KBM-7 (cell line): Measurements from ENCODE around the gene LHB.
"Not testable (repeated sequence)": the region's sequence is repeated elsewhere in the genome, so short reads cannot be mapped to it uniquely, and the experiment has no call there.

Experiments
- DNase-seq: peaks from one replicate; pipeline ENCODE4 v3.0.0-alpha.2; 2015
- in situ Hi-C: fragments of 300-500 bp; cut with MboI; formaldehyde crosslinking; loops from 2 replicates; pipeline ENCODE4 v1.14.3; 2020; ENCODE audit warnings: low sequenced_read_pairs, low pct_unique_long_range_greater_than_20kb, mixed read lengths

The LHB gene

DNA sequence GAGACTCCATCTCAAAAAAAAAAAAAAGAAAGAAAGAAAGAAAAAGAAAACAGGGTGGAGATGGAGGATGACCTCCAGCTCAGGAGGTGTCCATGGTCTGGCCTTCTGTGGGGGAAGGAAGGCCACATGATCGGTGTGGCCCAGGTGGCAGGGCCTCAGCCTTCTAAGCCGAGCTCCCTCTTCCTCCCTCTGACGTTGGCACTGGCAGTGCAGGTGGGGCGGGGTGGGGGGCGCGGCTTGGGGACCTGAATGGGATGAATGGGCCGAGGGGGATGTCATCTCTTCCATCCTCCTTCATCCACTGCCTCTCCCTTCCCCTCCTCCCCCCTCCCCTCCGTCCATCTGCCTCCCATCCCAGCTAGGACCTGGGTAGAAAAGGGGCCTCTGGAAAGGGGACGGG lies 22.8 kb upstream of the LHB start:
- DNase-seq, in situ Hi-C loops: not testable (repeated sequence)

DNA sequence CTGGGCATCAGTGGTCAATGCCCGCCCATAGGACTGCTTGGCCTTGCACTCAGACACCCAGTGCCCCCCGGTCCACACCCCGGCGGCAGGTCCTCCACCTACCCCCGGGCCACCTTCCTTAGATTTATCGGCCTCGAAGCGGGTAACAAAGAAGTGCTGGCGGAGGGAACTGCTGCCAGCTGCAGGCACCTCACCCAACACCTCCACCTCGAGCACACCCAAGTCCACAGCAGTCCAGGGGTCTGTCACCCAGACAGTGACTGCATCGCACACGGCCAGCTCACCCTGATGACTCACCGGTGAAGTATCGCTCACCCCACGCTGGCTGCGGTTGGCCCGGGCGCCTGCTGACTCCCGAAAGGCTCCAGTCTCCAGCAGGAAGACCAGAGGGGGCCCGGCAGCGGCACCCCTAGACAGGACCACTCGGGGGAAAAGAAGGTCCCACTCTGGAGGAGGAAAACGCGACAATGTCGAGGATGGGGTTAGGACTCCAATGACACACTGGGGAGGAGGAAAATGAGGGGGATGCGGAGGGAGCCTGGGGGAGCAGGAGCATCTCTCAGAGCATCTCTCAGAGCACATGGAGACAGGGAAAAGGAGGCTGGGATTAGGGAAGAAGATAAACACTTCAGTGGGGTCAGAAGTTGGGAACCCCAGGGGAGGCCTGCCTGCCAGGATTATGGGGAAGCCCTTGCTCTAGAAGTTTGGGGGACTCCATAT lies 21.8 kb upstream of the LHB start:
- in situ Hi-C loops, DNase-seq: not testable (repeated sequence)

DNA sequence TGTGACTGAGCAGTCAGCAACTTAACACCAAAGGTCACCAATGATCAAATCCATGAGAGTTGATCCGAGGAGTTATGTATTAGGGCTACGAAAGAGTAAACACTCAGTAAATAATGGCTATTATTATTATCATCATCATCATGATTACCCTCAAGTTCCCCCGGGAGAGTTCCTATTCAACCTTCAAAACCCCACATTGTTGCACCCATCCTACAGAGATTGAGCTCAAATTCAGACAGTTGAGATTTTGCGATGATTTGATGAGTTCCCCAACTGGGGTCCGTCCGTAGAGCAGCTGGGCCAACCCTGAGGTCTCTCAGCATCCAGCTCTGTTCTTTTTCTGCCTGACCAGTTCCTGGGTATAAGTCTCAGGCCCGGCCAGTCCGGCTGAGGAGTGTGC lies 21.2 kb upstream of the LHB start:
- in situ Hi-C loops, DNase-seq: not testable (repeated sequence)

DNA sequence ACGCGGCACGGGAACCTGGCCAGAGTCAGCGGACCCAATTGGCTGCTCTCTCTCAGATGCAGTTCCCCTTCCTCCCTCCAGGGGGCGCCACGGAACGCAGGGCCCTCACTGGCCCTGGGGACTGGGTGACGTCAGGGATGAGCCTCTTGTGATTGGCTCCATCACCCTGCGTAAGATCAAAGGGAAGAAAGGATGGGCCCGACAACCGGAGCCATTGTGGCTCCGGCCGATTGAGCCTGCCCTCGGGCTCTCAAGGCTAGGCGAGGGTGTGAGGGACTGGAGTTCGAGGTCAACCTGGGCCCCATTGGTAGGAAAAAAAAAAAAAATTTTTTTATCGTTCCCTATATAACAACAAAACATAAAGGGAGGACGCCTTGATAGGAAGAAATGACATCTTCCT lies 19.9 kb upstream of the LHB start, which contains the start of gene CGB1:
Gene CGB1 (minus strand): TSS at position 81 of the 400 bp plus-strand sequence. CDS start 184 bp downstream, outside the sequence.
- in situ Hi-C loops, result not testable (repeated sequence)
- DNase-seq, result peak; percentile 37

DNA sequence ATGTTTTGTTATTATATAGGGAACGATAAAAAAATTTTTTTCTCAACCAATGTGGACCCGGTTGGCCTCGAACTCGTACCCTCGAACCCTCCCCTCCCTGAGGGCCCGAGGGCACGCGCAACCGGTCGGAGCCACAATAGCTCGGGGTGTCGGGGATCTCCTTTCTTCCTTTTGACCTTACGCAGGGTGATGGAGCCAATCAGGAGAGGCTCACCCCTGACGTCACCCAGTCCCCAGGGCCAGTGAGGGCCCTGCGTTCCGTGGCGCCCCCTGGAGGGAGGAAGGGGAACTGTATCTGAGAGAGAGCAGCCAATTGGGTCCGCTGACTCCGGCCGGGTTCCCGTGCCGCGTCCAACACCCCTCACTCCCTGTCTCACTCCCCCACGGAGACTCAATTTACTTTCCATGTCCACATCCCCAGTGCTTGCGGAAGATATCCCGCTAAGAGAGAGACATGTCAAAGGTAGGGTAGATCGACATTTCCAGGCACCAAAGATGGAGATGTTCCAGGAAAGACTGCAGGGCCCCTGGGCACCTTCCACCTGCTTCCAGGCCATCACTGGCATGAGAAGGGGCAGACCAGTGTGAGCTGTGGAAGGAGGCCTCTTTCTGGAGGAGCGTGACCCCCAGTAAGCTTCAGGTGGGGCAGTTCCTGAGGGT lies 14.9 kb upstream of the LHB start, which contains the start of gene CGB2:
Gene CGB2 (plus strand): TSS at position 249 of the 660 bp plus-strand sequence. CDS start 206 bp downstream, at position 455.
- in situ Hi-C loops, DNase-seq: not testable (repeated sequence)

DNA sequence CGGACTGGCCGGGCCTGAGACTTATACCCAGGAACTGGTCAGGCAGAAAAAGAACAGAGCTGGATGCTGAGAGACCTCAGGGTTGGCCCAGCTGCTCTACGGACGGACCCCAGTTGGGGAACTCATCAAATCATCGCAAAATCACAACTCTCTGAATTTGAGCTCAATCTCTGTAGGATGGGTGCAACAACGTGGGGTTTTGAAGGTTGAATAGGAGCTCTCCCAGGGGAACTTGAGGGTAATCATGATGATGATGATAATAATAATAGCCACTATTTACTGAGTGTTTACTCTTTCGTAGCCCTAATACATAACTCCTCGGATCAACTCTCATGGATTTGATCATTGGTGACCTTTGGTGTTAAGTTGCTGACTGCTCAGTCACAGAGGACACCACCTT lies 13.4 kb upstream of the LHB start:
- in situ Hi-C loops, DNase-seq: not testable (repeated sequence)

DNA sequence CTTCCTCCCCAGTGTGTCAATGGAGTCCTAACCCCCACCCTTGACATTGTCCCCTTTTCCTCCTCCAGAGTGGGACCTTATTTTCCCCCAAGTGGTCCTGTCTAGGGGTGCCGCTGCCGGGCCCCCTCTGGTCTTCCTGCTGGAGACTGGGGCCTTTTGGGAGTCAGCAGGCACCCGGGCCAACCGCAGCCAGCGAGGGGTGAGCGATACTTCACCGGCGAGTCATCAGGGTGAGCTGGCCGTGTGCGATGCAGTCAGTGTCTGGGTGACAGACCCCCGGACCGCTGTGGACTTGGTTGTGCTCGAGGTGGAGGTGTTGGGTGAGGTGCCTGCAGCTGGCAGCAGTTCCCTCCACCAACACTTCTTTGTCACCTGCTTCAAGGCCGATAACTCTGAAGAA lies 12.9 kb upstream of the LHB start:
- in situ Hi-C loops, DNase-seq: not testable (repeated sequence)

DNA sequence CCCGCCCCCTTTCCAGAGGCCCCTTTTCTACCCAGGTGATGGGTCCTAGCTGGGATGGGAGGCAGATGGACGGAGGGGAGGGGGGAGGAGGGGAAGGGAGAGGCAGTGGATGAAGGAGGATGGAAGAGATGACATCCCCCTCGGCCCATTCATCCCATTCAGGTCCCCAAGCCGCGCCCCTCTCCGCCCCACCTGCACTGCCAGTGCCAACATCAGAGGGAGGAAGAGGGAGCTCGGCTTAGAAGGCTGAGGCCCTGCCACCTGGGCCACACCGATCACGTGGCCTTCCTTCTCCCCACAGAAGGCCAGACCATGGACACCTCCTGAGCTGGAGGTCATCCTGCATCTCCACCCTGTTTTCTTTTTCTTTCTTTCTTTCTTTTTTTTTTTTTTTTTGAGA lies 11.8 kb upstream of the LHB start:
- DNase-seq, in situ Hi-C loops: not testable (repeated sequence)

DNA sequence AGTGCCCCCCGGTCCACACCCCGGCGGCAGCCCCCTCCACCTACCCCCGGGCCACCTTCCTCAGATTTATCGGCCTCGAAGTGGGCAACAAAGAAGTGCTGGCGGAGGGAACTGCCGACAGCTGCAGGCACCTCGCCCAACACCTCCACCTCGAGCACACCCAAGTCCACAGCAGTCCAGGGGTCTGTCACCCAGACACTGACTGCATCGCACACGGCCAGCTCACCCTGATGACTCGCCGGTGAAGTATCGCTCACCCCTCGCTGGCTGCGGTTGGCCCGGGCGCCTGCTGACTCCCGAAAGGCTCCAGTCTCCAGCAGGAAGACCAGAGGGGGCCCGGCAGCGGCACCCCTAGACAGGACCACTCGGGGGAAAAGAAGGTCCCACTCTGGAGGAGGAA lies 8.7 kb upstream of the LHB start:
- in situ Hi-C loops, DNase-seq: not testable (repeated sequence)

DNA sequence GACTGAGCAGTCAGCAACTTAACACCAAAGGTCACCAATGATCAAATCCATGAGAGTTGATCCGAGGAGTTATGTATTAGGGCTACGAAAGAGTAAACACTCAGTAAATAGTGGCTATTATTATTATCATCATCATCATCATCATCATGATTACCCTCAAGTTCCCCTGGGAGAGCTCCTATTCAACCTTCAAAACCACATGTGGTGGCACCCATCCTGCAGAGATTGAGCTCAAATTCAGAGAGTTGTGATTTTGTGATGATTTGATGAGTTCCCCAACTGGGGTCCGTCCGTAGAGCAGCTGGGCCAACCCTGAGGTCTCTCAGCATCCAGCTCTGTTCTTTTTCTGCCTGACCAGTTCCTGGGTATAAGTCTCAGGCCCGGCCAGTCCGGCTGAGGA lies 8.2 kb upstream of the LHB start:
- DNase-seq, in situ Hi-C loops: not testable (repeated sequence)

DNA sequence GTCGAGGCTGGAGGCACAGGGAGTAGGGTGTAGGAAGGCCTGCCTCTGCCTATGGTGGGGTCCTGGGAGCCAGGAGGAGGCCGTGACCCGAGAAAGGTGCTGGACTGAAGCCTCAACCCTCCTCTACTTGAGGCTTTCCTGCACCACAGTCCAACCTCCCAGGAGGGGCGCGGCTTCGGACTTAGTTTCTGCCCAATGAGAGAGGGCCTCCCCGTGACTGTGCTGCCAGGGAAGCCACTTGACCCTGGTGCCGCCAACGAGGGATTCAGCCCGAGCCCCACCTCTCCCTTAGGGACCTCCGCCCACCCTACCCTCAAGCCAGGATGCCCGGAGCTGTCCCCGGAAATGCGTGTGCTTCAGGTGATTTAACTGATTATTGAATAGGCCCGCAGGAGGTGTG lies 7.3 kb upstream of the LHB start, which contains the start of gene CGB3:
Gene CGB3 (minus strand): TSS at position 101 of the 400 bp plus-strand sequence. CDS start 362 bp downstream, outside the sequence.
- in situ Hi-C loops, DNase-seq: not testable (repeated sequence)

DNA sequence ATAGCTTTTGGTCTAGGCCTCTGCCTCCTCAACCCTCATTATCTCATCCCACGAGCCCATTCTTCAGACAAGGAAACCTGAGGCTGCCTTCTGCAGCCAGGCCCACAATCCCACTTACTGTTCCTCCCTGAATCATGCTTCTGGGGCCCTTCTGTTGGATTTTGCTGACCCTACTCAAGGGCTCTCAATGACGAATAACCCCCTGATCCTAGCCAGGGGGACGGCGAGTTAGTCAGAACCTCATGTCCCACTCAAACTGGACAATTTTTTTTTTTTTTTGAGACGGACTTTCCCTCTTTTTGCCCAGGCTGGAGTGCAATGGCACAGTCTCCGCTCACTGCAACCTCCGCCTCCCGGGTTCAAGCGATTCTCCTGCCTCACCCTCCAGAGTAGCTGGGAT lies 5.2 kb upstream of the LHB start:
- no peak for DNase-seq
- in situ Hi-C loops, result no loop called here

DNA sequence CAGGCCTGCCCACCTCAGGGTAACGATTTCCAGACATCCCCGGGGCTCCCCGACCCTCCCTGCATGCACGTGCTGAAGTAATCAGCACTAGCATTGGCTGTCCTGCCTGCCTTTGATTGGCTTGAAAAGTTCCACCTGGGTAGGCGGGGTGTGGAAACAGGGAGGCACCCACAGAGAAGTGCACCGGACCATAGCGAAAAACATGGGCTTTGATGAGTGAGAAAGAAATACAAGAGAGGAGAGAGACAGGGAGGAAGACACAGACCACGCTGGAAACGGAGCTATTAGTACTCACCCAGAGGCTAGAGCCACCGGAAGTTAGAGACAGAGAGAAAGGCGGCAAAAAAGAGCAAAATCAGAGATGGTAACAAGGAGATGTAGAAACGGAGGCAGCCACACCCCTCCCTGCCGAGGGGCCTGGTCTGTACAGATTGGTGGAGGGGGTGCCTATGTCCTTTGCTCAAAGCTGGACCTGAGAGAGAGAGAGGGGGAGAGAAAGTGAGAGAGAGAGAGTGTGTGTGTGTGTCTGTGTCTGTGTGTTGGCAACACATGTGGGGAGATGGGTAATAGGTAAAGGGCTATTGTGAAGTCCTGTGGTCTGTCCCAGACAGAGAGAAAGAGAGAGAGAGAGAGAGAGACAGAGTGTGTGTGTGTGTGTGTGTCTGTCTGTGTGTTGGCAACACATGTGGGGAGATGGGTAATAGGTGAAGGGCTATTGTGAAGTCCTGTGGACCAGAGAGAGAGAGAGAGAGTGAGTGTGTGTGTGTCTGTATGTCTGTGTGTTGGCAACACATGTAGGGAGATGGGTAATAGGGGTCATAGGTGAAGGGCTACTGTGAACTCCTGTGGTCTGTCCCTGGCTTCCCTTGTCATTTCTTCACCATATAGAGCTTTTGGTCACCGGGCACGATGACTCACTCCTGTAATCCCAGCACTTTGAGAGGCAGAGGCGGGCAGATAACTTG lies 4.3 kb upstream of the LHB start:
- DNase-seq, result no peak
- in situ Hi-C loops, result no loop called here

DNA sequence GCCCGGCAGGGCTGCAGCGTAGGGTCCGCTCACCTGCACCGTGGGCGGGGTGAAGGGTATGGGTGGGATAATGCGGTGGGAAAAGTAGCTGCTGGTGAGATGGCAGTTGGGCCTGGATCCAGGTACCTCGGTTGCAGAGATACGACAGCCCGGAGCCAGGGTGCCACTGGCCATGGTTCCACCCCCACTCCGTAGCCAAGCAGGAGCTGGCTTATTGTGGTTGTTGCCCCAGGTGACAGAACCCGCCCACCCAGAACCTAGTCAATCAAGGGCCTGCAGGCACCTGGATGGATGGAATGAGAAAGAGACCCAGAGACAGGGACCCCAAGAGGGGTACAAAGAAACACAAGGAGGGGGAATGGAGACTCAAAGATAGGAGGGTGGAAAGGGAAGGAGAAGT lies 3.5 kb upstream of the LHB start:
- no peak for DNase-seq
- in situ Hi-C loops, result no loop called here

DNA sequence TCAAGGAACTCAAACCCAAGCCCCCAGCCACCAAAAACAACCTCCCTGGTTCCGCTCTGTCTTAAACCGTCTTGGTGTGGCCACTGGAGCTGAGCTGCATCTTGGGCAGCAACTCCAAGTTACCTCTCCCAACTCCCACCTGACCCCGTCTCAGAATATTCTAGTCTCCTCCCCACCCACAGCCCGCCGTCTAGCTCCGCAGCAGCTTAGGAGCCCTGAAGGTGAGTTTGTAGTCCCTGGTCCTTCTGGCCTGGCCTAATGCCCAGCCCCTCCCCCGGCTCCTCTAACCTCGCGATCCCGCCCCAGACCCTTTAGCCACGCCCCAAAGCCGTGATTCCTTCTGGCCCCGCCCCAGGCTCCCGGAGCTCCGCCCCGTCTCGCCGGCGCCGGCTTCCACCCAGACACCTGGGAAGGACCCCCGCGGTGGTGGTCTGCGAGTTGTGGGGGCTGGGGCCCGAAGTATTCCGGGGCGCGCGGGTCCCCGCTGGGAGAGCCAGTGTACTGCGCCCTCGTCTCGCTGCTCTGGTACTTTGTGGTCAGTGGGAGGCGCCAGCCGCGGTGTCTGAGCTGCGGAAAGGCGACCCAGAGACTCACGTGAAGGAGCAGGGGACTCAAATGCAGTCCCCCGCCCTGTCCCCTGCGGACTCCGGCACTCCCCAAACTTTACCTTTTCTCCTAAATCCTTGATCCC lies 2.5 kb upstream of the LHB start:
- in situ Hi-C loops, result no loop called here
- DNase-seq, result peak; percentile 55

DNA sequence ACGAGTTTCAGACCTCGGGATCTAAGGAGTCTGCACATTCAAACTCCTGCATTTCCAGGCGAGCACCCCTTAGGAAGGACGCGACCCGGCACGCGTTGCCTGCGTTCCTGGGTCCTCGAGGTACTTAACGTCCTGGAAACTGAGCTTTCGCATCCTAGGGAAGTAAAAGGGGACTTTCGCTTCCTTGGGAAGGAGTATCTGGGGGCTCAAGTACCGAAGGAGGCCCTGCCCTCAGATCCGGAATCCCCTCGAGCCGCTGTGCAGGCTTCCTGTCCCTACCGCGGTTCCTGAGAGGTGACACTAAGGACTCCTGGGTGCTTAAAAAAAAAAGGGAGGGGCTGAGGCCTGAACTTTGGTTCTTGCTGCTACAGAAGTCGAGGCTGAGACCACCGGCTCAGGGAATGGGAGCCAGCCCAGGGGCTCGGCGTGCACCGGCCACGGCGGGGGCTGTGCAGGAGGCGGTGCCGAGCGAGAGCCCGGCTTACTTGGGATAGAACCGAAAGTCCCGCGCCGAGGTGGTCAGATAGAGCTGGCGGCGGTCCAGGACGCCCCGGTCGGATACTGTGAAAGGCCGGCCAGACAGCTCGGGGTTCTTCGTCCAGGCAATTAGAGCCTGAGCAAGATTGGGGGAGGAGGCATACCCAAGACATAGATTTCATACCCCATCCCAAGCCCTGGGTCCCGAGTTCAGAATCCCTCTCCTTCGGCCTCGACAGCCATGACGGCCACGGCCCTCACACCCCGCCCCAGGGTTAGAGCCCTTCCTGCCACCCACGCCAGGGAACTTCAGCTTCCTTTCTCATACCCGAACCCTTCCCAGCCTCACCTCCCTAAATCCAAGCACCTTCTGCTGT lies 1.7 kb upstream of the LHB start:
- peak; percentile 32 for DNase-seq
- in situ Hi-C loops, result not testable (repeated sequence)

DNA sequence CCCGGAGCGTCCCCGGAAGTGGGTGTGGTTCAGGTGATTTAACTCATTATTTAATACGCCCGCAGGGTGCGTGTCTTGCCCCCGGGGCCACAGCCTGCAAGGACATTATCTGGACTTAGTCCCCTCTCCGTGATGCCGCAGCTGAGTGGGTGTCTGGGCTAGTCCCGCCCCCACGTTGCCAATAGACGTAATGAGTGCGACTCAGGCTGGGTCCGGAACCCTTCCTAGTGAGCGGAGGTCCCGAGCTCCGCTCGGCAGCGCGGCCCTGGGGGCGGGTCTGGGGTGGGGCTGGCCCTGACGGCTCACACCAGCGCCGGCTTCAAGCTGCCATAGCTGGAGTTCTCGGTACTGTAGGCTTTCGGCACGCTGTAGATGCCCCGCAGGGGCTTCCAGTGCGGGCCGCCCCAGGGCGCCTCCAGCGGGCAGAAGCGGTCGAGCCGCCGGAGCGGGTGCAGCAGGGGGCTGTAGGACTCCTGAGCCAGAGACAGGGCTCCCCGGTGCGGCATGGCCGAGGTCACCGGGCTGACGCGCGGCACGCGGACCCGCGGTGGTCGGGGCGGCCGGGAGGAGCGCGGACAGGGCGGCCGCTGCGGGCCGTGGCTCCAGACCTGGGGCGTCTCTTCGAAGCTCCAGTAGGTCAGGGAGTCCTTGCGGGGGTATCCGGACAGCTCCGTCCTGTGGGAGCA lies 918 bp upstream of the LHB start:
- in situ Hi-C loops, result no loop called here
- DNase-seq, result peak; percentile 64
